ENCODE data around the gene LRMDA. TPM values are rescaled to one million over a fixed set of nuclear protein-coding genes. Genes with fewer than 3 reads are reported as not detected.

LRMDA gene
- total and polyA plus RNA-seq, 2 of the 13 experiments (the other 11 are each of a cell fraction or from before 2014, with no cell fraction given) = 13.4 to 22.0 TPM

- Histone ChIP-seq H3K9ac (ENCODE audit: insufficient read depth, low read depth, low read length) (no peak overlapping the region), H3K36me3 (replicated peaks in 1 of 2; ENCODE audit: control insufficient read depth in 1 of 2, insufficient read depth in 2 of 2, low read length in 2 of 2) (no peaks in the 10 kb centered on the region; a peak in 1 of 5 replicates), H3K4me3 (replicated peaks in 1 of 3; ENCODE audit: insufficient read depth in 1 of 3, low read depth in 2 of 3, low read length in 3 of 3) (no peak overlapping the region), H3K4me2 (ENCODE audit: low read depth, low read length) (no peak overlapping the region), H4K20me1 (ENCODE audit: insufficient read depth, low read length) (no peaks in the 10 kb centered on the region), H3K79me2 (ENCODE audit: insufficient read depth, low read length) (no peaks in the 10 kb centered on the region), H3K27me3 (ENCODE audit: control insufficient read depth in 1 of 2, insufficient read depth in 2 of 2, low read length in 2 of 2) (no peaks in the 10 kb centered on the region), H2AFZ (ENCODE audit: low read length) (no peak overlapping the region), H3K9me3 (ENCODE audit: low read length) (no peaks in the 10 kb centered on the region), H3K27ac (ENCODE audit: extremely low read length, insufficient read depth, low read length) (no peak overlapping the region), H3K4me1 (ENCODE audit: insufficient read depth, low read length) (peaks cover 3% of the 10 kb centered on the region)
- BruUV-seq (replicated peaks) = no TSS peak
- FAIRE-seq (no peak), DNase-seq (ENCODE audit: low spot score) (no peak), ATAC-seq (no peak)
- in situ Hi-C loops (cut with HindIII; ENCODE audit: extremely low pct_ligation_motif_present, low pct_unique_long_range_greater_than_20kb) = no loop called here
- 93% methylated on average over 9 of the region's 9 CpGs for WGBS (ENCODE audit: low lambda C conversion rate)
- CTCF ChIA-PET (ENCODE audit: low intra/inter-chr PET ratio, low total read pairs) = no interaction called here
- POLR2A ChIA-PET = no interaction called here
- intact Hi-C loops (cut with micrococcal nuclease; ENCODE audit: unreplicated experiment) = no loop called here
- no peak for TF ChIP-seq NFRKB (IDR thresholded peaks at IDR 0.05)
- no peak for TF ChIP-seq PPARG (CRISPR knock-in tag; conservative IDR thresholded peaks at IDR 0.05)
- TF ChIP-seq FOXA3 (CRISPR knock-in tag; IDR thresholded peaks at IDR 0.05) = no peak
- TF ChIP-seq ZBTB1 (CRISPR knock-in tag; IDR thresholded peaks at IDR 0.05; ENCODE audit: borderline replicate concordance) = no peak
Observed at GRCh38 chr10:75994357-75995040, 563.1 kb downstream of the LRMDA start.

- Histone ChIP-seq H3K4me2 (ENCODE audit: low read depth, low read length) (no peak overlapping the region), H3K4me1 (ENCODE audit: insufficient read depth, low read length) (no peaks in the 10 kb centered on the region), H3K79me2 (ENCODE audit: insufficient read depth, low read length) (no peaks in the 10 kb centered on the region), H2AFZ (ENCODE audit: low read length) (no peak overlapping the region), H3K36me3 (replicated peaks in 1 of 2; ENCODE audit: control insufficient read depth in 1 of 2, insufficient read depth in 2 of 2, low read length in 2 of 2) (no peaks in the 10 kb centered on the region; a peak in 1 of 5 replicates), H3K27ac (ENCODE audit: extremely low read length, insufficient read depth, low read length) (no peak overlapping the region), H3K27me3 (ENCODE audit: control insufficient read depth in 1 of 2, insufficient read depth in 2 of 2, low read length in 2 of 2) (no peaks in the 10 kb centered on the region), H3K9me3 (ENCODE audit: low read length) (no peaks in the 10 kb centered on the region), H3K4me3 (replicated peaks in 1 of 3; ENCODE audit: insufficient read depth in 1 of 3, low read depth in 2 of 3, low read length in 3 of 3) (no peak overlapping the region), H3K9ac (ENCODE audit: insufficient read depth, low read depth, low read length) (no peak overlapping the region), H4K20me1 (ENCODE audit: insufficient read depth, low read length) (no peaks in the 10 kb centered on the region)
- no peak for DNase-seq (ENCODE audit: low spot score)
- no peak for FAIRE-seq
- 100% methylated on average over 1 of the region's 1 CpG for WGBS (ENCODE audit: low lambda C conversion rate)
- in situ Hi-C loops (cut with HindIII; ENCODE audit: extremely low pct_ligation_motif_present, low pct_unique_long_range_greater_than_20kb) (no loop called here), intact Hi-C loops (cut with micrococcal nuclease; ENCODE audit: unreplicated experiment) (no loop called here)
- POLR2A ChIA-PET = no interaction called here
- CTCF ChIA-PET (ENCODE audit: low intra/inter-chr PET ratio, low total read pairs) = no interaction called here
- ATAC-seq = no peak
- no TSS peak for BruUV-seq (replicated peaks)
- TF ChIP-seq ELF1 (CRISPR knock-in tag; IDR thresholded peaks at IDR 0.05) (no peak), GZF1 (CRISPR knock-in tag; IDR thresholded peaks at IDR 0.05) (no peak), ZBTB34 (CRISPR knock-in tag; IDR thresholded peaks at IDR 0.05) (no peak), AFF4 (CRISPR knock-in tag; IDR thresholded peaks at IDR 0.05) (no peak), ZNF383 (CRISPR knock-in tag; IDR thresholded peaks at IDR 0.05; ENCODE audit: borderline replicate concordance) (no peak), JUNB (CRISPR knock-in tag; IDR thresholded peaks at IDR 0.05; ENCODE audit: borderline replicate concordance) (no peak), BCL6 (CRISPR knock-in tag; IDR thresholded peaks at IDR 0.05) (no peak), ZKSCAN5 (CRISPR knock-in tag; IDR thresholded peaks at IDR 0.05) (no peak)
Observed at GRCh38 chr10:75995041-75995430, 563.6 kb downstream of the LRMDA start.

Measured in HepG2 (cell line).